ENCODE results near the gene TPM4.

DNA sequence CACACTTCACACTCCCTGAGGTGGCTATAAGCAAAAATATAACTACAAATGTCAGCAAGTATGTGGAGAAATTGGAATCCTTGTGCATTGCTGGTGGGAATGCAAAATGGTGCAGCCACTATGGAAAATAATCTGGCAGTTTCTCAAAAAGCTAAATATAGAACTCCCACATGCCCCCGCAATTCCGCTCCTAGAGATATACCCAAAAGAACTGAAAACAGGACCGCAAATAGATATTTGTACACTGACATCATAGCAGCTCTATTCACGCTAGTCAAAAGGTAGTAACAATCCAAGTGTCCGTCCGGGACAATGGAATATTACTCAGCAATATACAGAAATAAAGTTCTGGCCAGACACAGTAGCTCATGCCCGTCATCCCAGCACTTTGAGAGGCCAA lies 31.5 kb upstream of the TPM4 start:
- no peak for TF ChIP-seq POLR2AphosphoS5 (IDR thresholded peaks at IDR 0.05; ENCODE audit: low read depth, low read length)
- TF ChIP-seq TAF1 (IDR thresholded peaks at IDR 0.05; ENCODE audit: borderline replicate concordance, insufficient read depth, low read length) = no peak
- TF ChIP-seq, protein P1, sequence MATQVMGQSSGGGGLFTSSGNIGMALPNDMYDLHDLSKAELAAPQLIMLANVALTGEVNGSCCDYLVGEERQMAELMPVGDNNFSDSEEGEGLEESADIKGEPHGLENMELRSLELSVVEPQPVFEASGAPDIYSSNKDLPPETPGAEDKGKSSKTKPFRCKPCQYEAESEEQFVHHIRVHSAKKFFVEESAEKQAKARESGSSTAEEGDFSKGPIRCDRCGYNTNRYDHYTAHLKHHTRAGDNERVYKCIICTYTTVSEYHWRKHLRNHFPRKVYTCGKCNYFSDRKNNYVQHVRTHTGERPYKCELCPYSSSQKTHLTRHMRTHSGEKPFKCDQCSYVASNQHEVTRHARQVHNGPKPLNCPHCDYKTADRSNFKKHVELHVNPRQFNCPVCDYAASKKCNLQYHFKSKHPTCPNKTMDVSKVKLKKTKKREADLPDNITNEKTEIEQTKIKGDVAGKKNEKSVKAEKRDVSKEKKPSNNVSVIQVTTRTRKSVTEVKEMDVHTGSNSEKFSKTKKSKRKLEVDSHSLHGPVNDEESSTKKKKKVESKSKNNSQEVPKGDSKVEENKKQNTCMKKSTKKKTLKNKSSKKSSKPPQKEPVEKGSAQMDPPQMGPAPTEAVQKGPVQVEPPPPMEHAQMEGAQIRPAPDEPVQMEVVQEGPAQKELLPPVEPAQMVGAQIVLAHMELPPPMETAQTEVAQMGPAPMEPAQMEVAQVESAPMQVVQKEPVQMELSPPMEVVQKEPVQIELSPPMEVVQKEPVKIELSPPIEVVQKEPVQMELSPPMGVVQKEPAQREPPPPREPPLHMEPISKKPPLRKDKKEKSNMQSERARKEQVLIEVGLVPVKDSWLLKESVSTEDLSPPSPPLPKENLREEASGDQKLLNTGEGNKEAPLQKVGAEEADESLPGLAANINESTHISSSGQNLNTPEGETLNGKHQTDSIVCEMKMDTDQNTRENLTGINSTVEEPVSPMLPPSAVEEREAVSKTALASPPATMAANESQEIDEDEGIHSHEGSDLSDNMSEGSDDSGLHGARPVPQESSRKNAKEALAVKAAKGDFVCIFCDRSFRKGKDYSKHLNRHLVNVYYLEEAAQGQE (IDR thresholded peaks at IDR 0.05; ENCODE audit: insufficient read depth in 1 of 2, low read depth in 2 of 2, low read length in 2 of 2) = no peak

All from PFSK-1 (cell line).